ENCODE measurements around the gene TASP1.

DNA sequence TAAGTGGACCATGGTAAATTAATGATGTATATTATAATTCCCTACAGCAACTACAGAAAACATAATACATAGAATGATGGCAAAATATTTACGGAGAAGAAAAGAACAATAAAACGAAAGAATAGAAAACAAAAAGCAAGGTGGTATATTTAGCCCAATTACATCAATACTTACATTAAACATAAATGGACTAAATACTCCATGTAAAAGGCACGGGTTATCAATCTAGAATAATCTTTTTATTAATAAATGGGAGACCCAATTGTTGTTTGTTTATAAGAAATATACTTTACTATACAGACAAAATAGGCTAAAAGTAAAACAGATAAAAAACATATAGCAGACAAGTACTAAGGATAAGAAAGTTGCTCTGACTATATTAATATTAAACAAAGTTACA is 137.2 kb downstream of the TASP1 start:
- TF ChIP-seq, protein P1, sequence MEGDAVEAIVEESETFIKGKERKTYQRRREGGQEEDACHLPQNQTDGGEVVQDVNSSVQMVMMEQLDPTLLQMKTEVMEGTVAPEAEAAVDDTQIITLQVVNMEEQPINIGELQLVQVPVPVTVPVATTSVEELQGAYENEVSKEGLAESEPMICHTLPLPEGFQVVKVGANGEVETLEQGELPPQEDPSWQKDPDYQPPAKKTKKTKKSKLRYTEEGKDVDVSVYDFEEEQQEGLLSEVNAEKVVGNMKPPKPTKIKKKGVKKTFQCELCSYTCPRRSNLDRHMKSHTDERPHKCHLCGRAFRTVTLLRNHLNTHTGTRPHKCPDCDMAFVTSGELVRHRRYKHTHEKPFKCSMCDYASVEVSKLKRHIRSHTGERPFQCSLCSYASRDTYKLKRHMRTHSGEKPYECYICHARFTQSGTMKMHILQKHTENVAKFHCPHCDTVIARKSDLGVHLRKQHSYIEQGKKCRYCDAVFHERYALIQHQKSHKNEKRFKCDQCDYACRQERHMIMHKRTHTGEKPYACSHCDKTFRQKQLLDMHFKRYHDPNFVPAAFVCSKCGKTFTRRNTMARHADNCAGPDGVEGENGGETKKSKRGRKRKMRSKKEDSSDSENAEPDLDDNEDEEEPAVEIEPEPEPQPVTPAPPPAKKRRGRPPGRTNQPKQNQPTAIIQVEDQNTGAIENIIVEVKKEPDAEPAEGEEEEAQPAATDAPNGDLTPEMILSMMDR (IDR thresholded peaks at IDR 0.05): no peak
- TF ChIP-seq POLR2AphosphoS5 (IDR thresholded peaks at IDR 0.05) (no peak), POLR2A (IDR thresholded peaks at IDR 0.05; ENCODE audit: low read depth) (no peak)

Data from esophagus muscularis mucosa (tissue), 3 donors.